Smooth muscle cell (in vitro differentiated cells): ENCODE measurements around the gene CGN. TPM values are rescaled to one million over a fixed set of nuclear protein-coding genes. Genes with fewer than 3 reads are reported as not detected.

Source experiments
- DNase-seq: peaks from one replicate; lab custom pipeline; 2025; ENCODE audit not compliant: unreplicated experiment; lab: John Stamatoyannopoulos, UW
- H2AFZ ChIP-seq: fragments of 200-600 bp; sonication (generic); 2 replicates; pipeline ENCODE4 v1.6.0; 2016; ENCODE audit warnings: antibody characterized with exemption, low read depth, mild to moderate bottlenecking
- H3F3A ChIP-seq: fragments of 200-600 bp; sonication (generic); 2 replicates; pipeline ENCODE4 v1.6.0; 2017; ENCODE audit warnings: antibody characterized with exemption, low read depth
- H3K27ac ChIP-seq: fragments of 200-600 bp; sonication (generic); 2 replicates; pipeline ENCODE4 v1.5.1; 2016; ENCODE audit warnings: low read depth, mild to moderate bottlenecking
- H3K27me3 ChIP-seq: fragments of 200-600 bp; sonication (generic); 2 replicates; pipeline ENCODE4 v1.6.1; 2016; ENCODE audit warnings: low read depth, mild to moderate bottlenecking
- H3K36me3 ChIP-seq: fragments of 200-600 bp; sonication (generic); 2 replicates; pipeline ENCODE4 v1.5.1; 2016; ENCODE audit warnings: low read depth
- H3K4me1 ChIP-seq: fragments of 200-600 bp; sonication (generic); 2 replicates; pipeline ENCODE4 v1.5.1; 2016; ENCODE audit warnings: low read depth
- H3K4me2 ChIP-seq: fragments of 200-600 bp; sonication (generic); 2 replicates; pipeline ENCODE4 v1.6.0; 2016; ENCODE audit warnings: mild to moderate bottlenecking
- H3K4me3 ChIP-seq: fragments of 200-600 bp; sonication (generic); 2 replicates; pipeline ENCODE4 v1.5.1; 2016; ENCODE audit warnings: mild to moderate bottlenecking
- H3K79me2 ChIP-seq: fragments of 200-600 bp; sonication (generic); 2 replicates; pipeline ENCODE4 v1.6.0; 2016; ENCODE audit warnings: low read depth, mild to moderate bottlenecking
- H3K9ac ChIP-seq: fragments of 200-600 bp; sonication (generic); 2 replicates; pipeline ENCODE4 v1.6.0; 2016; ENCODE audit warnings: low read depth
- H3K9me3 ChIP-seq: fragments of 200-600 bp; sonication (generic); replicated peaks from 2 replicates; pipeline ENCODE4 v1.5.1; 2016; ENCODE audit warnings: low read depth
- H4K20me1 ChIP-seq: fragments of 200-600 bp; sonication (generic); 2 replicates; pipeline ENCODE4 v1.6.0; 2016; ENCODE audit warnings: low read depth
- WGBS: methylation state at CpG from one replicate; pipeline ENCODE4 v1.1.7; 2016; ENCODE audit warnings: low lambda C conversion rate; 5-methylcytosine and 5-hydroxymethylcytosine counted together
- polyA plus RNA-seq: library from polyadenylated mRNA; unstranded; fragments of >200 nt; fragmentation: Nextera tagmentation; extraction: Ambion mirVana; gene quantifications from 2 replicates; pipeline ENCODE4 v1.2.1, GENCODE V29; 2016
- total RNA-seq: library from RNA; depleted of rRNA; stranded (reverse); fragments of >200 nt; gene quantifications from 2 replicates; pipeline ENCODE4 v1.2.3, GENCODE V29; 2014
- TF ChIP-seq, protein P1 (sequence below): fragments of 200-600 bp; sonication (generic); IDR thresholded peaks from 2 replicates; pipeline ENCODE4 v1.5.1; 2017; ENCODE audit warnings: borderline replicate concordance, mild to moderate bottlenecking, antibody characterized with exemption; ENCODE audit not compliant: insufficient read depth, poor library complexity, severe bottlenecking

CGN gene
- total and polyA plus RNA-seq, 2 experiments from 2014 or later = 0.70 to 17.0 TPM

DNA sequence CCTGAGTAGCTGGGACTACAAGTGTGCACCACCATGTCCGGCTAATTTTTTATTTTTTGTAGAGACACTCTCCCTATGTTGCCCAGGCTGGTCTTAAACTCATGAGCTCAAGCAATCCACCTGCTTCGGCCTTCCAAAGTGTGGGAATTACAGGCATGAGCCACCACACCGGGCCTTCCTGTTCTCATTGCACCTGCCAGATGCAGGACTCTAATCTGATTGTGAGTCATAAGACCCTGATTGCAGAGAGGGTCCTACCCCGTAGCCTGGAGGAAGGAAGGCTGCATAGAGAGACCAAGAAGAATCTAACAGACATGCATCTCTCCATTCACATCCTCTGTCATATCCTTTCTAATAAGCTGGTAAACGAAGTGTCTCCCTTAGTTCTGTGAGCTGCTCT lies 19.5 kb upstream of the CGN start:
- H3K79me2 ChIP-seq = no peaks in the 10 kb centered on the region
- 69% methylated on average over 5 of the region's 5 CpGs for WGBS
- DNase-seq = no peak

DNA sequence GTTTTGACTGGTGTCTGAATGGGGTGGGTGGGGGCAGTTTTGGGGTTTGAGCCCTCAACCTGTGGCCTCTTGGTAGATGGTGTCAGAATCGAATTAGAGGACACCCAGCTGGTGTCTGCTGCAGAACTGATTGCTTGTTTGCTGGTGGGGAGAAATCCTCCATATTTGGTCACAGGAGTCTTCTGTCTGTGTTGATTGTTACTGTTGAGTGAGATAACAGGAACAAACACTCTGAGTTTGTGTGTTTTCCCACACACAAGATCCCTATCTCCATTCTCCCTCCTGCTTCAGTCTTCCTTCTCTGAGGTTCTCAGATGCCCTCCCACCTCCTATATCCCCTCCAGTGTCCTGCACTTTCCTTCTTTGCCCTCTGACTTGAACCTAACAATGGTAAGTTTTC lies 19.1 kb upstream of the CGN start:
- no peak overlapping the region for H3K27ac ChIP-seq
- H3K9ac ChIP-seq = no peak overlapping the region
- H3F3A ChIP-seq = peaks cover 8% of the 10 kb centered on the region
- H2AFZ ChIP-seq = no peak overlapping the region
- H3K4me2 ChIP-seq = no peak overlapping the region
- no peak overlapping the region for H3K4me3 ChIP-seq
- no peak for DNase-seq
- H3K27me3 ChIP-seq = no peaks in the 10 kb centered on the region
- TF ChIP-seq, protein P1, sequence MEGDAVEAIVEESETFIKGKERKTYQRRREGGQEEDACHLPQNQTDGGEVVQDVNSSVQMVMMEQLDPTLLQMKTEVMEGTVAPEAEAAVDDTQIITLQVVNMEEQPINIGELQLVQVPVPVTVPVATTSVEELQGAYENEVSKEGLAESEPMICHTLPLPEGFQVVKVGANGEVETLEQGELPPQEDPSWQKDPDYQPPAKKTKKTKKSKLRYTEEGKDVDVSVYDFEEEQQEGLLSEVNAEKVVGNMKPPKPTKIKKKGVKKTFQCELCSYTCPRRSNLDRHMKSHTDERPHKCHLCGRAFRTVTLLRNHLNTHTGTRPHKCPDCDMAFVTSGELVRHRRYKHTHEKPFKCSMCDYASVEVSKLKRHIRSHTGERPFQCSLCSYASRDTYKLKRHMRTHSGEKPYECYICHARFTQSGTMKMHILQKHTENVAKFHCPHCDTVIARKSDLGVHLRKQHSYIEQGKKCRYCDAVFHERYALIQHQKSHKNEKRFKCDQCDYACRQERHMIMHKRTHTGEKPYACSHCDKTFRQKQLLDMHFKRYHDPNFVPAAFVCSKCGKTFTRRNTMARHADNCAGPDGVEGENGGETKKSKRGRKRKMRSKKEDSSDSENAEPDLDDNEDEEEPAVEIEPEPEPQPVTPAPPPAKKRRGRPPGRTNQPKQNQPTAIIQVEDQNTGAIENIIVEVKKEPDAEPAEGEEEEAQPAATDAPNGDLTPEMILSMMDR = no peak
- peaks cover 8% of the 10 kb centered on the region for H3K4me1 ChIP-seq
- no peaks in the 10 kb centered on the region for H3K79me2 ChIP-seq
- H3K9me3 ChIP-seq = no peaks in the 10 kb centered on the region
- H3K36me3 ChIP-seq = no peaks in the 10 kb centered on the region
- no peaks in the 10 kb centered on the region for H4K20me1 ChIP-seq
- 75% methylated on average over 1 of the region's 1 CpG for WGBS

More for the DNA sequence above, 19.5 kb upstream of the CGN start:
- TF ChIP-seq, protein P1 = no peak
- Histone ChIP-seq H3K4me2 (no peak overlapping the region), H3F3A (peaks cover 8% of the 10 kb centered on the region), H3K27ac (no peak overlapping the region), H3K4me3 (no peak overlapping the region), H3K36me3 (no peaks in the 10 kb centered on the region), H3K9ac (no peak overlapping the region), H3K9me3 (no peaks in the 10 kb centered on the region), H3K27me3 (no peaks in the 10 kb centered on the region), H4K20me1 (no peaks in the 10 kb centered on the region), H3K4me1 (peaks cover 8% of the 10 kb centered on the region), H2AFZ (no peak overlapping the region)

DNA sequence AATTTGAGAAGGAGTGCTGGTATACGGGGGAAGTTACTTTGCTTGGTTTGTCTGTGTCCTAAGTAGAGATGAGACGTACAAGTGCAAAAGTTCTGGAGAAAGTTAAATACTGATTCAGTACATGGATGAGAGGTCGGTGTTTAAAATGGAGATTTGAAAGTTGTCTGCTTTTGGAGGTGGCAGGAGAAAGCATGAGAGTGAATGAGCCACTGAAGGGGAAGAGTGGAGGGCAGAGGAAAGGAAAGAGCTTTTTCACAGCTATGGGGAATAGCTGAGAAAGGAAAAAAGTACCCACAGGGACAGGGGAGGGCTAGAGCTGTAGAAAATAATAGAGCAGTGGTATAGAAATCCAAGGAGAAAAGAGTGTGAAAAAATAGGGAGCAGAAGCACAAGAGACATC lies 18.1 kb upstream of the CGN start:
- Histone ChIP-seq H4K20me1 (no peaks in the 10 kb centered on the region), H3K36me3 (no peaks in the 10 kb centered on the region)
- TF ChIP-seq, protein P1 = no peak

DNA sequence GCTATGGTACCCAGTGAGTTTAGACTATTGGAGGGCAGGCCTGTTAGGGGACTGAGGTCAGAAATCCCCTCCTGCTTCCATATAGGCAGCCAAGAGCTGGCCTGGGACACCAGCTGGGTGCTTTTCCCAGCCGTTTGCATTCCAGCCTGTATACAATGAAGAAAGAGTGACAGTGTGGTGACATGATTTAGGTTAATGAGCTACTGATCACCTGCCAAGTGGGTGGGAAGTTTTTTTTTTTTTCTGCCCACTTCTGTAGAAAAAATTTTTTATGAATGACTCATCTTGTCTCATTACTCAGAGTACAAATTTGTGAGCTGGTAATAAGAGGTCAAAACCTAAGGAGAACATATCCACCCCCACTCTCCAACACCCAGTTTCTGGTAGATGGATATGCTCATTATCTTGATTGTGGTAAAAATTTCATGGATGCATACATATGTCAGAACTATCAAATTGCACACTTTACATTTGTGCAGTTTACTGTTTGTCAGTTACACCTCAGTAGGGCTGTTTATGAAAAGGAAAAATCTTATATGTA lies 16.4 kb upstream of the CGN start:
- H4K20me1 ChIP-seq = no peaks in the 10 kb centered on the region
- no peaks in the 10 kb centered on the region for H3K79me2 ChIP-seq
- H3K27ac ChIP-seq = no peak overlapping the region
- peaks cover 8% of the 10 kb centered on the region for H3K4me1 ChIP-seq
- DNase-seq = no peak
- H3K36me3 ChIP-seq = no peaks in the 10 kb centered on the region
- H3F3A ChIP-seq = peaks cover 8% of the 10 kb centered on the region
- WGBS = 6% methylated on average over 1 of the region's 1 CpG
- no peak overlapping the region for H3K4me3 ChIP-seq
- TF ChIP-seq, protein P1 = no peak
- no peaks in the 10 kb centered on the region for H3K9me3 ChIP-seq
- peak overlapping the region; percentile 29 for H3K4me2 ChIP-seq
- no peak overlapping the region for H3K9ac ChIP-seq
- H3K27me3 ChIP-seq = no peaks in the 10 kb centered on the region
- no peak overlapping the region for H2AFZ ChIP-seq

More for the DNA sequence above, 18.1 kb upstream of the CGN start:
- 87% methylated on average over 3 of the region's 3 CpGs for WGBS
- Histone ChIP-seq H2AFZ (no peak overlapping the region), H3K4me1 (peaks cover 8% of the 10 kb centered on the region), H3K27me3 (no peaks in the 10 kb centered on the region), H3K9ac (no peak overlapping the region), H3F3A (peaks cover 8% of the 10 kb centered on the region), H3K4me2 (no peak overlapping the region), H3K27ac (no peak overlapping the region), H3K9me3 (no peaks in the 10 kb centered on the region), H3K79me2 (no peaks in the 10 kb centered on the region), H3K4me3 (no peak overlapping the region)
- DNase-seq = no peak
